K562 (cell line): ENCODE results near the gene PITRM1.

Experiments
- ARID4B ChIP-seq: sonication (generic); formaldehyde crosslinking; IDR thresholded peaks from 2 replicates; pipeline ENCODE4 v1.8.0; 2022; ENCODE audit warnings: mild to moderate bottlenecking, missing genetic modification reagents
- ATF2 ChIP-seq: sonication (generic); formaldehyde crosslinking; IDR thresholded peaks from 2 replicates; pipeline ENCODE4 v1.8.1; 2022; ENCODE audit warnings: missing genetic modification reagents
- BACH1 ChIP-seq: fragments of 200-800 bp; sonication (Bioruptor generic); IDR thresholded peaks from 2 replicates; pipeline ENCODE4 v1.6.1; 2016; ENCODE audit warnings: missing genetic modification characterization, missing compliant biosample characterization
- CTCF ChIP-seq, 3 experiments: IDR thresholded peaks in 2 of 3; conservative IDR thresholded peaks in 1 of 3; 2 replicates each; pipeline ENCODE4 v1.5.1; 2011 to 2012; ENCODE audit warnings: low read length in 3 of 3, mild to moderate bottlenecking in 3 of 3, control low read depth in 2 of 3, improper control_type of control experiment in 1 of 3, inconsistent platforms in 1 of 3, low read depth in 1 of 3, mixed read lengths in 1 of 3, moderate library complexity in 1 of 3; ENCODE audit not compliant: insufficient read depth in 2 of 3
- EZH2 ChIP-seq: IDR thresholded peaks from 2 replicates; pipeline ENCODE4 v1.6.1; 2012; ENCODE audit warnings: low read depth, mild to moderate bottlenecking, inconsistent platforms, low read length, borderline replicate concordance
- FOS ChIP-seq: IDR thresholded peaks from 3 replicates; pipeline ENCODE4 v1.6.1; 2011; ENCODE audit not compliant: insufficient read length; ENCODE audit errors: extremely low read depth
- HDAC2 ChIP-seq: fragments of 450-650 bp; IDR thresholded peaks from 2 replicates; pipeline ENCODE4 v1.6.1; 2016; ENCODE audit warnings: mild to moderate bottlenecking
- PML ChIP-seq: IDR thresholded peaks from 2 replicates; pipeline ENCODE4 v1.6.1; 2012; ENCODE audit warnings: low read length, inconsistent platforms
- POLR2A ChIP-seq: fragments of 450-650 bp; conservative IDR thresholded peaks from 2 replicates; pipeline ENCODE4 v1.6.1; 2016
- POLR2AphosphoS5 ChIP-seq: IDR thresholded peaks from 2 replicates; pipeline ENCODE4 v1.6.1; 2011; ENCODE audit warnings: mild to moderate bottlenecking, low read depth, low read length, moderate library complexity; ENCODE audit not compliant: control insufficient read depth, insufficient read depth
- PTRF ChIP-seq: fragments of 450-650 bp; IDR thresholded peaks from 2 replicates; pipeline ENCODE4 v1.6.1; 2016; ENCODE audit warnings: mild to moderate bottlenecking, missing genetic modification characterization, missing compliant biosample characterization
- SMAD4 ChIP-seq: fragments of 250-450 bp; sonication (Bioruptor Pico); conservative IDR thresholded peaks from 2 replicates; pipeline ENCODE4 v1.8.0; 2021; ENCODE audit warnings: inconsistent platforms, mild to moderate bottlenecking, moderate library complexity
- SMC3 ChIP-seq: conservative IDR thresholded peaks from 2 replicates; pipeline ENCODE4 v1.6.1; 2011; ENCODE audit warnings: low read depth, low read length, improper control_type of control experiment; ENCODE audit not compliant: insufficient read depth
- SPI1 ChIP-seq: IDR thresholded peaks from 2 replicates; pipeline ENCODE4 v1.6.1; 2011; ENCODE audit warnings: low read depth, low read length, control low read depth, borderline replicate concordance

- TF ChIP-seq CTCF (IDR thresholded peaks at IDR 0.05 in 2 of 3, conservative IDR thresholded peaks at IDR 0.05 in 1 of 3; ENCODE audit: insufficient read depth in 2 of 3, low read depth in 1 of 3, low read length in 3 of 3) (no peak), ATF2 (no peak), HDAC2 (no peak), SPI1 (no peak), POLR2AphosphoS5 (no peak), POLR2A (no peak), SMAD4 (CRISPR knock-in tag) (no peak), PML (no peak), EZH2 (no peak), BACH1 (tag) (no peak), SMC3 (no peak), ARID4B (CRISPR knock-in tag) (no peak), PTRF (no peak), FOS (no peak)
These were observed 71.5 kb downstream of the PITRM1 start for GRCh38 chr10:3100856-3101640.
